ENCODE results near the gene OPRM1.

The OPRM1 gene

DNA sequence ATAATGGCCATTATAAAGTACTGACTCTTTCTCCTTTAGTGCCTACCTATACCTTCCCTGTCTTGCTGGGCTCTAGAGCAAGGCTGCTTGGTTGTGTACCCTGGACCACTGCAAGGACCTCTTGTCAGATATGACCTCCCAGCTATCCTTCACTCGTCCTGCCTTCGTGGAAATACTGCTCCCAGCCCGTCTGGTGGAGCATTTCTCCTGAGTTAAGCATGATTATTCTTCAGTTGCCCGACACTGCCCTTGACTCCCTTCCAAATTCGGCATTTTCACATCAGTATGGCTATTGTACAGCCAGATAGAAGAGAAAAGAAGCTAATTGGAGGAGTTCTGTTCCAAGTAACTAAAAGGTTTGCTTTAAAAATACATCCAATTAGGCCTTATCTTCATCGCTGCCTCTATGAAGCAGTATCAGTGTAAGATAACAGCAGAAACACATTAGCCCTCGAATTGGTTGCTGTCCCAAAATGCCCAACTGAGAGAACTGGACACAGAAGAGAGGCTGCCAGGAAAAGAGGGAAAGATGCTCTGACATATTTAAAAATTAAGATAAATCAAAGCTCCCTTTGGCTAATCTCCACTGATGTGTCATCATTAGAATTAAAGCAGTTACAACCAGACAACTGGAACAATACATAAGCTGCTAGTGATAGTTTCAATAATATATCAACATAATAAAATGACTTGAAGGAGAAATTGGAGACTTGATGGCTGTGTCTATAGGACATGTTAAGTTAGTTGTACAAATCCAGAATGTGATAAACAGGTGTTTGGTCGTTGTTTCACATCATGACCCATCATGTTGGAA, 54.4 kb downstream of the OPRM1 start:
- no peaks in the 10 kb centered on the region for H3K4me1 ChIP-seq (ENCODE audit: control insufficient read depth, low read length)
- no peaks in the 10 kb centered on the region for H4K20me1 ChIP-seq (ENCODE audit: control insufficient read depth, insufficient read depth, low read depth, low read length)
- H3K9me2 ChIP-seq (replicated peaks; ENCODE audit: control insufficient read depth, low read length), result no peaks in the 10 kb centered on the region
- H3K9me3 ChIP-seq (ENCODE audit: control insufficient read depth, insufficient read depth, low read length), result no peaks in the 10 kb centered on the region
- H3K4me3 ChIP-seq (ENCODE audit: low read length), result no peak overlapping the region
- H3K79me2 ChIP-seq (ENCODE audit: control insufficient read depth, low read length), result no peaks in the 10 kb centered on the region
- no peak overlapping the region for H3K4me2 ChIP-seq (ENCODE audit: low read length)
- H3F3A ChIP-seq (ENCODE audit: control insufficient read depth, insufficient read depth), result no peaks in the 10 kb centered on the region
- no peaks in the 10 kb centered on the region for H3K36me3 ChIP-seq (ENCODE audit: control insufficient read depth, low read length)
- no peak overlapping the region for H3K27ac ChIP-seq (ENCODE audit: low read depth, low read length)
- H3K27me3 ChIP-seq (ENCODE audit: control insufficient read depth, low read length), result no peaks in the 10 kb centered on the region
- TF ChIP-seq EZH2phosphoT487 (IDR thresholded peaks at IDR 0.05; ENCODE audit: borderline replicate concordance, low read length), result no peak
- TF ChIP-seq, protein P1, sequence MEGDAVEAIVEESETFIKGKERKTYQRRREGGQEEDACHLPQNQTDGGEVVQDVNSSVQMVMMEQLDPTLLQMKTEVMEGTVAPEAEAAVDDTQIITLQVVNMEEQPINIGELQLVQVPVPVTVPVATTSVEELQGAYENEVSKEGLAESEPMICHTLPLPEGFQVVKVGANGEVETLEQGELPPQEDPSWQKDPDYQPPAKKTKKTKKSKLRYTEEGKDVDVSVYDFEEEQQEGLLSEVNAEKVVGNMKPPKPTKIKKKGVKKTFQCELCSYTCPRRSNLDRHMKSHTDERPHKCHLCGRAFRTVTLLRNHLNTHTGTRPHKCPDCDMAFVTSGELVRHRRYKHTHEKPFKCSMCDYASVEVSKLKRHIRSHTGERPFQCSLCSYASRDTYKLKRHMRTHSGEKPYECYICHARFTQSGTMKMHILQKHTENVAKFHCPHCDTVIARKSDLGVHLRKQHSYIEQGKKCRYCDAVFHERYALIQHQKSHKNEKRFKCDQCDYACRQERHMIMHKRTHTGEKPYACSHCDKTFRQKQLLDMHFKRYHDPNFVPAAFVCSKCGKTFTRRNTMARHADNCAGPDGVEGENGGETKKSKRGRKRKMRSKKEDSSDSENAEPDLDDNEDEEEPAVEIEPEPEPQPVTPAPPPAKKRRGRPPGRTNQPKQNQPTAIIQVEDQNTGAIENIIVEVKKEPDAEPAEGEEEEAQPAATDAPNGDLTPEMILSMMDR (IDR thresholded peaks at IDR 0.05; ENCODE audit: low read depth, low read length, poor library complexity, severe bottlenecking), result no peak

DNA sequence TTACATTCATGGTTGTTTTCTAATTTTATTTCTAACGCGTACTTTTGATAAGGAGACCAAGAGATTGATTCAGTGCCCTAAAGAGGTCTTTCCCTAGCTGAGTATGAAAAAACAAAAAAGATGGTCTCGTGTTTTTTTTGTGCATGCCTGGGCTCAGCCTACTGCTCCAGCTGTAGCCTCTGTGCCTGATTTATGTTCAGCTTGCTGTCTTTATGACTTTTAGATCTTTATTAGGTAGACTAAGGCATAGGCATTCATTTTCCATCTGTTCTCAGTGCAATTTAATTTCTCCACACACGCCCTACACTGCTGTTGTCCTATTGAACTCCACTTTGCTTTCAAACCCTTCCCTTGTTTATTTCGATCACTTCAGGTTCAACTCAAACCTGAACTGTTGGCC, 56.5 kb downstream of the OPRM1 start:
- TF ChIP-seq, protein P1 (IDR thresholded peaks at IDR 0.05; ENCODE audit: low read depth, low read length, poor library complexity, severe bottlenecking), result no peak
- TF ChIP-seq EZH2phosphoT487 (IDR thresholded peaks at IDR 0.05; ENCODE audit: borderline replicate concordance, low read length), result no peak
- no peaks in the 10 kb centered on the region for H3K27me3 ChIP-seq (ENCODE audit: control insufficient read depth, low read length)
- no peak overlapping the region for H3K27ac ChIP-seq (ENCODE audit: low read depth, low read length)
- H3K36me3 ChIP-seq (ENCODE audit: control insufficient read depth, low read length), result no peaks in the 10 kb centered on the region
- H3K9me3 ChIP-seq (ENCODE audit: control insufficient read depth, insufficient read depth, low read length), result no peaks in the 10 kb centered on the region
- no peak overlapping the region for H3K4me2 ChIP-seq (ENCODE audit: low read length)
- no peak overlapping the region for H3K4me3 ChIP-seq (ENCODE audit: low read length)
- H3K79me2 ChIP-seq (ENCODE audit: control insufficient read depth, low read length), result no peaks in the 10 kb centered on the region
- no peaks in the 10 kb centered on the region for H3K9me2 ChIP-seq (replicated peaks; ENCODE audit: control insufficient read depth, low read length)
- H3K4me1 ChIP-seq (ENCODE audit: control insufficient read depth, low read length), result no peaks in the 10 kb centered on the region
- no peaks in the 10 kb centered on the region for H3F3A ChIP-seq (ENCODE audit: control insufficient read depth, insufficient read depth)
- H4K20me1 ChIP-seq (ENCODE audit: control insufficient read depth, insufficient read depth, low read depth, low read length), result no peaks in the 10 kb centered on the region

DNA sequence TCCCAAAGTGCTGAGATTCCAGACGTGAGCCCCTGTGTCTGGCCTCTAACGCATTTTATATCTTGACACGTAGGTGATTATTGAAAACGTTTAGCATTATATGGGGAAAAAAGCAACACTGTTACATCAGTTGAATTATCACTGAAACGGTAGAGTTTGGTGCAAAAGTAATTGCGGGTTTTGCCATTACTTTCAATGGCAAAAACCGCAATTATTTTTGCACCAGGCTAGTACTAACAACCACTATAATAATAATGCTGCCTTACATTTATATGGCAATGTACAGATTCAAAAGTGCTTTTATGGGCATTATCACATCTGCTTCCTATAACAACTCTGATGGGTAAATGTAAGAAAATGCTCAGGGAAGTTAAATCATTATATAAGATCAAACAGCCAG, 57.3 kb downstream of the OPRM1 start:
- Histone ChIP-seq H4K20me1 (ENCODE audit: control insufficient read depth, insufficient read depth, low read depth, low read length) (no peaks in the 10 kb centered on the region), H3K4me2 (ENCODE audit: low read length) (no peak overlapping the region), H3K36me3 (ENCODE audit: control insufficient read depth, low read length) (no peaks in the 10 kb centered on the region), H3K79me2 (ENCODE audit: control insufficient read depth, low read length) (no peaks in the 10 kb centered on the region), H3K9me3 (ENCODE audit: control insufficient read depth, insufficient read depth, low read length) (no peaks in the 10 kb centered on the region), H3K27me3 (ENCODE audit: control insufficient read depth, low read length) (no peaks in the 10 kb centered on the region), H3K9me2 (replicated peaks; ENCODE audit: control insufficient read depth, low read length) (no peaks in the 10 kb centered on the region), H3K4me1 (ENCODE audit: control insufficient read depth, low read length) (no peaks in the 10 kb centered on the region), H3K4me3 (ENCODE audit: low read length) (no peak overlapping the region), H3K27ac (ENCODE audit: low read depth, low read length) (no peak overlapping the region), H3F3A (ENCODE audit: control insufficient read depth, insufficient read depth) (no peaks in the 10 kb centered on the region)
- TF ChIP-seq, protein P1 (IDR thresholded peaks at IDR 0.05; ENCODE audit: low read depth, low read length, poor library complexity, severe bottlenecking), result no peak
- TF ChIP-seq EZH2phosphoT487 (IDR thresholded peaks at IDR 0.05; ENCODE audit: borderline replicate concordance, low read length), result no peak
